Measurements from ENCODE around the gene CYP4F8.

DNA sequence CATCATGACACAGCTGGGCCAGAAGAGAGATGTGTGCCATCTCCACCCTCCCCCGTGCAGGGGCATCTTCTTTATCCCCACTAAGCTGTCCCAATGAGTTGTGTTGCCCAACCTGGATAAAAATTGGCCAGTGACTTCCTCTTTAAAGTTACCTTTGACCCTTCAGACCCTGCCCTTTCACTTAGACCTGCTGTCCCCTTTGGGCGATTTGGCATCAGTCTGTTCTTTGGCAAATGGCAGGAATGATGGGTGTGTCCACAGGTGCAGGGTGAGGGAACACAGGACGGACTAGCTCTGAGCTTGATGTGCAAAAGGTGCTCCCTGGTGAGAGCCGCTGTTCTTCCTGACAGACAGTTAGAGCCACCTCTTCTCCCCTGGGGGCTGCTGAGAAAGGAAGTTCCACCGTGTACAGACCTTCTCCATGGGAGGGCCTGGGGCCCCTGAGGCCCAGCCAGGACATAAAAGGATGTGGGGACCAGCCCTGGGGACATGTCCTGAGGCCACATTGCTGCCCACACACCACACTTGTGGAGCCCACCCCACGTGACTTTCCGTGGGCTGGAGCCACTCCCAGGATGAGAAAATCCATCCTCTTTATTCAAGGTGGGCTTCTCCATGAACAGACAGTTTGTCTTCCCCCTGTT is 1.7 kb downstream of the CYP4F8 start:
- no peak for TF ChIP-seq POLR2AphosphoS5 (IDR thresholded peaks at IDR 0.05; ENCODE audit: insufficient read depth in 1 of 2, low read depth in 1 of 2)
- TF ChIP-seq, protein P1, sequence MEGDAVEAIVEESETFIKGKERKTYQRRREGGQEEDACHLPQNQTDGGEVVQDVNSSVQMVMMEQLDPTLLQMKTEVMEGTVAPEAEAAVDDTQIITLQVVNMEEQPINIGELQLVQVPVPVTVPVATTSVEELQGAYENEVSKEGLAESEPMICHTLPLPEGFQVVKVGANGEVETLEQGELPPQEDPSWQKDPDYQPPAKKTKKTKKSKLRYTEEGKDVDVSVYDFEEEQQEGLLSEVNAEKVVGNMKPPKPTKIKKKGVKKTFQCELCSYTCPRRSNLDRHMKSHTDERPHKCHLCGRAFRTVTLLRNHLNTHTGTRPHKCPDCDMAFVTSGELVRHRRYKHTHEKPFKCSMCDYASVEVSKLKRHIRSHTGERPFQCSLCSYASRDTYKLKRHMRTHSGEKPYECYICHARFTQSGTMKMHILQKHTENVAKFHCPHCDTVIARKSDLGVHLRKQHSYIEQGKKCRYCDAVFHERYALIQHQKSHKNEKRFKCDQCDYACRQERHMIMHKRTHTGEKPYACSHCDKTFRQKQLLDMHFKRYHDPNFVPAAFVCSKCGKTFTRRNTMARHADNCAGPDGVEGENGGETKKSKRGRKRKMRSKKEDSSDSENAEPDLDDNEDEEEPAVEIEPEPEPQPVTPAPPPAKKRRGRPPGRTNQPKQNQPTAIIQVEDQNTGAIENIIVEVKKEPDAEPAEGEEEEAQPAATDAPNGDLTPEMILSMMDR (IDR thresholded peaks at IDR 0.05), result no peak
- no peak for TF ChIP-seq POLR2A (IDR thresholded peaks at IDR 0.05)

Data from vagina (tissue), 2 donors.